Superior temporal gyrus (tissue), 1 donor: ENCODE measurements around the gene SYN1.
"Not testable (repeated sequence)": the region's sequence is repeated elsewhere in the genome, so short reads cannot be mapped to it uniquely, and the experiment has no call there.

ENCODE experiments used
- DNase-seq: peaks from one replicate; pipeline ENCODE4 v3.0.0-alpha.2; 2016; ENCODE audit errors: extremely low spot score

The SYN1 gene

DNA sequence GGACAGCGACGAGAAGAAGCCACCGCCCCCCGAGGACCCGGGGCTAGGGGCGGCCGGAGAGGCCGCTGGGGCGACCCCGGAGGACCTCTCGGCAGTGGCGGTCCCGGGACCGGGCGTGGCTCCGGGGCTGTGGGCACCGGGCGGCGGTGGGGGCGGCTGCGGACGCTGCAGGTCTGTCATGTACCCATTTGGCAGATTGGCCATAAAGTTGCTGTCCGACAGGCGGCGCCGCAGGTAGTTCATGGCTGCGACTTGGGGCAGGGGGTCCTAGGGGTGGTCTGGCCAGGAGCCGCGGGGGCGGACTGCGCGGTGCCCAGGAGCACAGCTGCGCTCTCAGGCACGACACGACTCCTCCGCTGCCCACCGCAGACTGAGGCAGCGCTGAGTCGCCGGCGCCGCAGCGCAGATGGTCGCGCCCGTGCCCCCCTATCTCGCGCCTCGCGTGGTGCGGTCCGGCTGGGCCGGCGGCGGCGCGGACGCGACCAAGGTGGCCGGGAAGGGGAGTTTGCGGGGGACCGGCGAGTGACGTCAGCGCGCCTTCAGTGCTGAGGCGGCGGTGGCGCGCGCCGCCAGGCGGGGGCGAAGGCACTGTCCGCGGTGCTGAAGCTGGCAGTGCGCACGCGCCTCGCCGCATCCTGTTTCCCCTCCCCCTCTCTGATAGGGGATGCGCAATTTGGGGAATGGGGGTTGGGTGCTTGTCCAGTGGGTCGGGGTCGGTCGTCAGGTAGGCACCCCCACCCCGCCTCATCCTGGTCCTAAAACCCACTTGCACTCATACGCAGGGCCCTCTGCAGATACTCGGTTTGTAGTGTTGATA lies at the start of gene SYN1:
SYN1 (minus strand) TSS at position 372 of the 817 bp plus-strand sequence; CDS start at position 243, 129 bp downstream.
- DNase-seq = peak; percentile 64

DNA sequence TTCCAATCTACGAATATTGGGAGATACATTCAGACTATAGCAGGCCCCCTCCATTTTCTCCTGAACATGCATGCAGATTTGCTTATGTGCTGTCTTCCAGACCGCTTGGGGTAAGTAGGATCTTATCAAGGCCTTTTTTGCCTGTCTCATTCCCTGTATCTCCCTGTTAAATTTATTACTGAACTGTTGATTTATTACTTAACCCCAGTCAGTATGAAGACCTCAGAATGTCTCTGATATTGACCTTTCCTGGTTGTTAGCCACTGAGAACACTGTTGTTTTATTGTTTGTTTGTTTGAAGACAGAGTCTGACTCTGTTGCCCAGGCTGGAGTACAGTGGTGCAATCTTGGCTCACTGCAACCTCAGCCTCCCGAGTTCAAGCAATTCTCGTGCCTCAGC lies 46.1 kb upstream of the SYN1 start:
- not testable (repeated sequence) for DNase-seq

DNA sequence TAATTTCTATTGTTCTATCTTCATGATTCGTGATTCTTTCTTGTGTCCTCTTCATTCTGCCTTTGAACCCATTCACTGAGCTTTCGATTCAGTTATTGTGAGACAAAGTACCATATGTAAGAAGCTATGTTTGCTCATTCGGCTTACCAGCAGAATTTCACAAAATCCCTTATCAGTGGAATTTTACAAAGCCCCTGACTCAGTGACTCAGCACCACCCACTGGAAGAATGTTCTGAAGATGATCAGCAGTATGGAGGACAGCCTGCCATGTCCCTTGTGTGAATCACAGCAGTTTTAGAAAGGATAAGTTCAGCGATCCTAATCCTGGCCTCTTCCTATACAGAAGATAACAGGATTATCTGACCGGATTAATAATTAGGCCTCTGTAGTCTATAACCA lies 45.1 kb upstream of the SYN1 start:
- DNase-seq = no peak

DNA sequence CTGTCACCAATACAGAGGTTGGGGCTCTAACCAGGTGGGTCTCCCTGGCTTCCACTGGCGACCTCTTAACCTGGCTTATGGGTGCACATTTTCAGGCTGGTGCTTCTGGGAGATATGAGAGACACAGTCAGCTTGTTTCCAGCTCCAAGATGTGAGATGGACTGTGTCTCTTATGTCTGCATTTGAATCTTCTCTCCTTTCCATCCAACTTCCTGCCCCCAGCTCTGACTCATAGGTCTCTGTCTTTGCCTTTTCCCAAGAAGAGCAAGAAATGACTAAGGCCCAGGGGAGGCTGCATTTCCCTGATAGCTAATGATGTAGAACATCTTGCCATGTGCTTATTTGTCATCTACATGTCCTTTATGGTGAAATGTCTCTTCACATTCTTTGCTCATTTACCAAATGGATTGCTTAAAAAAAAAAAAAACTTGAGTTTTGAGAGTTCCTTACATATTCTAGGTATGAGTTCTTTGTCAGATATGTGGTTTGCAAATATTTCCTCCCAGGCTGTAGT lies 42.5 kb upstream of the SYN1 start:
- no peak for DNase-seq

DNA sequence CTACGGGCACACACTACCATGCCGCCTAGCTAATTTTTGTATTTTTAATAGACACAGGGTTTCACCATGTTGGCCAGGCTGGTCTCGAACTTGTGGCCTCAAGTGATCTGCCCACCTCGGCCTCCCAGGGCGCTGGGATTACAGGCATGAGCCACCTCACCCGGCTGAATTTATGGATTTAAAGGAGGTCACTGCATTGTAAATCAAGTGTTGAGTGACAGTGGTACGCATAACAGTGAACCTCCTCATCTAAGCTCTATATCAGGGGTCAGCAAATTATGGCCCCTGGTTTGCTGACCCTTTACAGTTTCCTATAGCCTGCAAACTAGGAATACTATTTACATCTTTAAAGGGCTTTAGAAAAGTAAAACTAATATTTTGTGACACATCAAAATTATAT lies 41.9 kb upstream of the SYN1 start:
- DNase-seq = no peak

DNA sequence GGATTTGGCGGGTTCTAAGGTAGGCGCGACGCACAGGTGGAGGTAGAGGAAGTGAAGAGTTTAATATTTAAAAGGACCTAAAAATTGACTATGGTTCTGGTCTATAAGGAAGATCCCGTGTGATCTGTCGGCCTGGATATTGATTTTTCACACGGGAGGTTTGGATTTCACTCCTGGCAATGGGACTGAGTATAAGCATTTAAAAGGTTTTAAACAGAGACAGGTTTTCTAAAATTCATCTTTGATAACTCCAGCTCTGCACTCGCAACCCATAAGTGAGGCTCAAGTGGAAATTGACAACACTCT lies 39.7 kb upstream of the SYN1 start:
- no peak for DNase-seq

DNA sequence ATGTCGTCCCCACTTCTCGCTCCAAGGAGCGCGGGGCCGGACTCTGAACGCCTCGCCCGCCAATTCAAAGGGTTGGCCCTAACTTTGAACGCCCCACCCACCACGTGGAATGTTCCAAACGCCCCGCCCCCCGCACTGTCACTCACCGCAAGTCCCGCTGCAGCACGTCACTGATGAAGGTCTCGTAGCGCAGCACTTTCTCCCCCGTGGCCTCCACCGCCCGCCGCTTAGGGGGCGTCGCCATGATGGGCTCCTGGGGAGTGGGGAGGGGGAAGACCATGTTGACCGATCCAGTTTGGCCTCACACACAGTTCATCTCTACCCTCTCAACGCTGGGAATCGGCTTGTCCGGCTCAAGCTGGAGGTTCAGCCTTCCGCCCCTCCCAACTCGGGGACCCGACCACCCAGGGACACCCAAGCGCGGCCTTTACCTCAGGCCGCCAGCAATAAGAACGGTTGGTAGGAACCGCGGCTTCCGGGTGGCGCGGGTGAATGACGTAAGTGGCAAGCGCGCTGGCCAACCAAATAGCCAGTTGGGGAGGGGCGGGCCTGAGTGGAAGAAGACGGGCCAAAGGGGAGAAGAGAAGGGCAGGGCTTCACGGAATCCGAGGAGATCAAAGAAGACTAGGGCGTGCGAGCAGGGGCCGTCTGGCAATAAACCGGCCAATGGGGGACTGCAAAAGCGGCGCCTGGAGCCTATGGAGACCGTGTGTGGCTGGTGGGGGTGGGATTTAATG lies 39.2 kb upstream of the SYN1 start, which contains the start of gene UXT:
UXT (minus strand) TSS at position 497 of the 737 bp plus-strand sequence; CDS start at position 244, 253 bp downstream.
- peak; percentile 86 for DNase-seq

DNA sequence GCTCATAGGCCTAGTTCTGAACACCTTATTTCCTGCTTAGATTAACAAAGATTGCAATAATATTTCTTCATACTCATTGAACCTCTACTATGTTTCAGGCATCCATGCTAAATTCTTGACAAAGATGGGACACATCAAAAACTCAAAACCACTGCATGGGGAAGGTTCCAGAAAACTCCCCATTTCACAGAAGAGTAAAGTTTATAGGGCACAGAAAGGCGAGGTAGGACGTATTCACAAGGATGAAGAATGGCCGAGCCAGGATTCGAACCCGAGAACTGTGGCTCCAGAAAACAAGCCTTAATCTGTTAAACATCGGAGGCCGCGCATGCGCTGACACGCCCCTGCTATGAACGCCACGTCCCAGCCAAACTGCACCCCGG lies 38.6 kb upstream of the SYN1 start:
- no peak for DNase-seq

DNA sequence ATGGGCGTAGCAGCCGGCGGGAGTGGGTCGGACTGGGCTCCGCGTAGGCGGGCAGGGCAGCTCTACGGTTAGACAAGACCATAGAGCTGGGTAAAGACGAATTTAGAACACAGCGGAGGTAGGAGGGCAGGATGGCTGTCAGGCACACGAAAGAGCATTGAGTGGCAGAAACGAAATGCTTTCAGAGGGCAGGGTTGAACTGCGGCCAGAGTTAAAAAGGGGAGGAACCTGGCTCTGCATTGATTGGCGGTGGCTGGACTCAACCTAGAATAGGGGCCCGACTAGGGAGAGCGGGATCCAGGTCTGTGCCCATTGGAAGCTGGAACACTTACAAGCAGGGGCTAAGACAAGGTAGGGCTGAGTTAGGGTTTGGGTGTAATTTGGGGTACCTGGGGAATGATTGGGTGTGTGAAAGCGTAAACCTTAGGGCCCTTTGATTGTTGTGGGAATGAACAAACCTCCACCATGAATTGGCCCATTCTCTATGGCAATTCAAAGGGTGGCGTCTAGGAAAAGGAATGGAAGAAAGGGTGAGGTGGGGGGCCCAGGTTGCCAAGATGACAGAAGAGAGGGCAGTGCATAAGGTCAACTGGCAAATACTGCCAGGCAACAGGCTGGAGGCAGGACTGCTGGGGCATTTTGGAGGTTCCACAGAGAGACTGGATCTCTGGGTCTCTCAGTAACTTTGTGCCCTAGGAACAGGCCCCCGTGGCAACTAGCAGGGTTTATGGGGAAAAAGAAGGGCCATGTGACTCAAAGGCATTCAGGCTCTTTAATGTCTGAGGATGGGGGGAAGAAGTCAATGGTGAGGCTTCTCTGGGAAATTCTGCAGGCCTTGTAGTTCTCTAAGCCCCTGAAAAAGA lies 31.6 kb upstream of the SYN1 start:
- no peak for DNase-seq

DNA sequence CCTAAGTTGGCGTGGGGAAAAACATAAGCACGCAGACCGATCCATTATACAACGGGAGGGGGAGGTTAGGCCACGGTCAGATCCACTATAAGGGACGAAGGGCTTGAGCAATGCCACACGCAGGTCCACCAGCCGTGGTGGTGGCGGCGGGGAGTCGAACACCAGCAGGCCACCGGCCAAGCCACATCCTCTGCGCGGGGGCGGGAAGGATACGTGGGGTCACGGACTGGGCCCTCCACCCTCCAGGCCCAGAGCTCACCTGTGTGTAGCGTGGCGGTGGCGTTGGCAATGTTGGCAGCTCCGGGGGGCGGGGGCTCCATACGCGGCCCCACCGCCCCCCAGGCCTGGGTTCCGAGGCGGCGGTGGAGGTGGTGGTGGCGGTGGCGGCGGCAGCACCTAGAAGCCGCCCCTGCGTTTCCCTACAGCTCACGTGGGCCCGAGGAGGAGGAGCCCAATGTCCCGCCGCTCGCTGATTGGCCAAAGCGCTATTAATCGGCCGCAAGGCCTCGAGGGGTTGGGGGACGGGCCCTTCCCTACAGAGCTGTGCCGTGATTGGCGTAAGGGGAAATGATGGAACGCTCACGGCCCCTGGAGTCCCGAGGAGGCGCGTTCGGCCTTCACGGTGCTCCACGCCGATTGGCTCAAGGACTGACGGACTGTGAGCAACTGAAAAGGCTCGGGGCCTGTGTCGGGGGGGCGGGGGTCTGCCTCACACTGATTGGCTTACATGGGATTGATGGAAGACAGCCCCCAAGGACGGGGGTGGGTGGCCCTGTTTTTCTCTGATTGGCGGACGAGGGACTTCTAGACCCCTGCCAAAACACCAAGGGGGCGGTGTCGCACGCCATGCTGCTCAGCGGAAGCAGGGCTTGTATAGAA lies 30.7 kb upstream of the SYN1 start, which contains the start of gene ELK1:
ELK1 (minus strand) TSS at position 400 of the 879 bp plus-strand sequence. CDS start 9,122 bp downstream, outside the sequence.
- peak; percentile 95 for DNase-seq

DNA sequence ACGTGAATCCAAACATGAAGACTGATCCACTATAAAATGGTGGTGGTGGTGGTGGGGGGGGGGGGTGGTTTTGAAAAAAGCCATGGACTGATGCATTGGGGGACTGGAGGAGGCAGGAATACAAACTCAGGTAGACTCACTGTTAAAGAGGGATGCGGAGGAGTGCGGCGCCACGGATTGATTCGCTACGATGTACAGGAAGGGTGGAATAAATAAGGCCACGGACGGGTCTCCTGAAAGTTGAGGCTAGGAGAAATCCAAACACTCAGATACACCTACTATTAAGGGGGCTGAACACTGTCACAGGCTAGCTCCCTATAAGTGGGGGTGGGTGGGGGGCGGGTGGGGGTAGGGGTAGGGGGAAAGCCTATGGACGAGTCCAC lies 30.1 kb upstream of the SYN1 start:
- no peak for DNase-seq

DNA sequence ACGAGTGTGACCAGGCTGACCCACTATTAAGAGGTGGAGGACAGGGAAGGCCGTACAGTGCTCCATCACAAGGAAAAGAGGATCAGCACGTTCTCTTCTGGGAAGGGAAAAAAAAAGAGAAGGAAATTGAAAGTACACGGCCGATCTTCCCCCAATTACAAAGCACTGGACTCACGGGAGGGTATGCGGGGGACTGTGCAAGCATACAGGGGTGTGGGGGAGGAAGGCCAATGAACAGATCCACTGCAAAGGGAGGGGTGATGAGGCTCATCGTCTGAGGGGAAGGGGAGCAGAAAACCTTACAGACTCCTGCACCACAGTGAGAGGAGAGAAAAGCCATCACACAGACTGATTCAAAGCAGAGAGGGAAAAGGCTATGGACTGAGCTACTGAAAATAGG lies 29.6 kb upstream of the SYN1 start:
- DNase-seq = no peak

DNA sequence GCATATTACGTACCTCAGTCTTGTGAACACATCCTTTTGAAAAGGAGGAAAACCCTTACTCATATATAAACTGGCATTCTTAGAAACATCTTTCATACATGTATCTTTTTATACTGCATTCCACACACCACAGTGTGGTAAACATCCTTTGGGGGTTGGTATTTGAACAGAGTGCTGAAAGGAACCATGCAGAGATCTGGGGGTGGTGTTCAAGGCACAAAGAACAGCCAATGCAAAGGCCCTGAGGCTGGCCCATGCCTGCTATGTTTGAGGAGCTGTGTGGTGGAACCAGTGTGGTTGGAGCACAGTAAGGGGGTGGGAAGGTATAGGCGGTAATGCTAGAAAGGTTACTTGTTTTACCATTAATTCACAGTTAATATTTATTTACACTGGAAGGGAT lies 28.7 kb upstream of the SYN1 start:
- DNase-seq = no peak

DNA sequence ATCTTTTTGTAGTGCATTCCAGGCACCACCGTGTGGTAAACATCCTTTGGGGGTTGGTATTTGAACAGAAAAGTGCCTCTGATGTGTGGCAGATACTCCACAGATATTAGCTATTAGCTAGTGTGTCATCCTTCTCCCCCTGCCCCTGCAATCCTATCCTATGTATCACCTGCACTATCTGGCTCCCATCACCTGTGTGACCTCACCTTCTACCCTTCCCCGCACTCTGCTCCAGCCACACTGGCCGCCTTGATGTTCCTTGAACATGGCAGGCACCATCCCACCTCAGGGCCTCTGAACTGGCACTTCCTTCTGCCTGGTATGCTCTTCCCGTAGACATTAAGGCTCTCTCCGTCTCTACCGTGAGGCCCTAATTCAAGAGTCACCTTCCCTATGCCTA lies 27.0 kb upstream of the SYN1 start:
- DNase-seq = no peak

DNA sequence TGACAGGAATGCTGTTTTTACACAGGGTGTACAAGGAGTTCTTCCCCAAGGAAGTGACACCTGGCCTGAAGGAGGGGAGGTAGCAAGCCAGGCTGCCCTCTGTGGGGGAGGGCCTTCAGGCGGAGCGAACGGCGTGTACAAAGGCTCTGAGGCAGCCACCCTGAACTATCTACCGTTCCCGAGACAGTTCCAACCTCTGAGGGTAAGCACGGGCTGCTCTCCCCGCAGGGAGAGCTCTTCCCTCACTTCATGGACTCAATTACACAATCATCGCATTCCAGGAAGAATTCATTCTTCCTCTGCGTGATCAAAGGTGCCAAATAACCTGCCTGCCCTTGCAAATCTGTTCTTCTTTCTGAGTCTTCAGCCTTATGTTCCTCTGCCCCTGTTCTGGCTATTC lies 25.9 kb upstream of the SYN1 start:
- DNase-seq = no peak

DNA sequence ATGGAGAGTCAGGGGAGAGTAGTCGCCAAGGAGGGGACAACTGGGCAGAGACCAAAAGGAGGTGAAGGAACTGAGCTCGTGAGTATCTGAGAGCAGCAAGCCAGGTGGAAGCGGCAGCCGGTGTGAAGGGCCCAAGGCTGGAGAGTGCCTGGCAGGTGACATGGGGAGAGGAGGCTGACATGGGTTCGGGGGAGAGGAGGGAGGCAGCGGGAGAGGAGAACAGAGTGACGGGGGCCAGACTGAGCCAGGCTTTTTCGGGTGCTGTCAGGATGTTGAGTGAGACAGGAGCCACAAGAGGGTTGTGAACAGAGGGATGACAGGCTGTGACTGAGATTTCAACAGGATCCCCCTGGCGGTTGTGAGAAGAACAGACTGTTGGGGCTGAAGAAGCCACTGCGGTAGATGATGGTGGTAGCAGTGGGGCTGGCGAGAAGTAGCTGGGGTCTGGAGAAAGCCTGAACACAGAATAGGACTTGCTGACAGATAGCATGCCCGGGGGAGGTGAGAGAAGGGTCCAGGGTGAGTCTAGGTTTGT lies 25.0 kb upstream of the SYN1 start:
- DNase-seq = no peak

DNA sequence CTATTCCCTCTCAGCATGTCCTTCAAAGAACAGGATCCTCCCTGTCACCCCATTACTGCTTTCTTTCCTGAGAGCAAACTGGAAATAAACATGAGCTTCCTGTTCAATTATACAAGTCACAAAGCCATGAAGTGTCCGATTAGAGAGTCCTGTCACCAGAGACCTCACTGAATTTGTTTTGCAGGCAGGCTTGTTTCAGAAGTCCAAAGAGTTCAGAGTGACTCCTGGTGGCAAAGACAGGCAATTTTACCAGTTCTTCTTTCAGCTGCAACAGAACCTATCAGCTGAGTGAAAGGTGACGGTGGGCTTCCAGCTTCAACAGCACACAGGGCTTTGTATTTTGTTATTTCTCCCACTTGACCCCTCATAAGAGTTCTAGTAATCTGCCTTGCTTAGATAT lies 24.3 kb upstream of the SYN1 start:
- DNase-seq = no peak

DNA sequence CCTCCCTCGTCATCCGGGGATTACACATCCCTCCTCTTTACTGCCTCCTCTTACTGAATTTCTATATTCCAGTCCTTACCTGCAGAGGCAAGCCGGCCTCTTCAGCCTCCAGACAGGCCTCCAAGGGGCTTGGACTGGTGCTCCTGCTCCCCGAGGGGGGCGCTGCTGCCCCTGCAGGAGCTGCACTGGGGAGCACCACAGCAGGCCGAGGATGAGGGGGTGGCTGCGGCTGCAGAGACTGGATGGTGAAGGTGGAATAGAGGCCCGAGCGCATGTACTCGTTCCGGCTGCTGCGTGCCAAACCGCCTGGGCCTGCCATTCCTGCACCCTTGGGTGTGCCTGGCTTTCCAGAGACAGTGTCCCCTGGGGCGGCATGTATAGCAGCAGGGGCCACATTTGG lies 19.2 kb upstream of the SYN1 start:
- DNase-seq = no peak

DNA sequence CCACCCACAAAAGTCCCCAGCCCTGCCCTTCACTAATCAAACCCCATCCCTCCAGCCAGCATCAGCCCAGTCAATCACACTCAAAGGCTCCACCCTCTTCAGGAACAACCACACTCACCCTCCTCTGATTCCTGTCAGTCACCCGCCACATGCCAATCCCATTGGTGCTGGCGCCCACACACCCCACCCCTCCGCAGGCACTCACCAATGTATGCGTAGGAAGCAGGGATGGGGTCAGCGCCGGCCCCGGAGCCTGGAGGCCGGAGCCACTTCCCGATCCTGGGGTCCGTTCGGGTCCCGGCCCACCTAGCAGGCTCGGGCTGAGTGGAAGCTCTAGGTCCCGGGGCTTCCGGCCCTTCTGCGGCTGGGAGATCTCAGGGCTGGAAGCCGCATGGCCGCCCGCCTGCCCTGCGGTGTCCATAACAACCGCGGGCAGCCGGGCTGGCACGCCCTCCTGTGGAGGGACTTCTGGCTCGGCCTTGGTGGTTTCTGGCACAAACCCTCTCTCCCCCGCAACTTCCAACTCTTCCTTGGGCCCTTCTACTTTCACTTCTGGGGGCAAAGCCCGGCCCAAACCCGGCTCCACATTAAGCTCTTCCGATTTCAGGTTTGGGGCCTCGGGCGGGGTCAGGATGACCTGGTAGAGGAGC lies 18.0 kb upstream of the SYN1 start:
- DNase-seq = no peak

DNA sequence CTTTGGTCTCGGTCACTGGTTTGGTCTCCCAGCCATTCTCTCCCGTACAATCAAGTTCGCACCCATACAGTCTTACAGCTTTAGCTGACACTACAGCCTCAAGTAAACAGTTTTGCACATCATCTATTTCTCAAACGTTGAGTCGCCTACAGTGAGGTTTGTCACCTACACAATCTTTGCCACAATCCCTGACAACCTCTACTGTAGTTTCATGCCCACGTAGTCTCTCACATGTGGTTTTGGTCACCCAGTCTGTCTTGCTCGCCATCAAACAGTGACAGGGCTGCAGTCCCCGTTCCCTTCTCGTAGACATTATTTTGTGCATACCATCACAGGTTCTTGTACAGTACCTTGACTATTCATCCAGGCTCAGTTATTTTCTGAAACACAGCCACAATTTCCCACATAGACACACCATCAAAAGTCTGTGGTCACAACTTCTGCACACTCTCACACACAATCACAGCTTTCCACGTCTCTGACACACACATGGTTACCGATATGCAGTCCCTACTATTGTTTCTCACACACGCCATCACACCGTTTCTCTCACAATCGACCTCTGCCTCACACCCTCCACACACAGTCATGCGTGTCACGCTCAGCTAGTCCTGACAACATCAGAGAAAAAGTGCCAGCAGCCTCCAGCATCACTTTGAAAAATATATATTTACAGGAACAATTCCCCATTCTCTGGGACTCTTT lies 15.4 kb upstream of the SYN1 start:
- no peak for DNase-seq
